Measurements from ENCODE around the gene ADCY4.
A peak's percentile ranks its signal among the peaks of the same experiment; 100 is the strongest.
"Not testable (repeated sequence)": the region's sequence is repeated elsewhere in the genome, so short reads cannot be mapped to it uniquely, and the experiment has no call there.

Gene ADCY4

GRCh38 chr14:24337824-24338175 is 2.9 kb upstream of the ADCY4 start:
- no peak for DNase-seq

DNA sequence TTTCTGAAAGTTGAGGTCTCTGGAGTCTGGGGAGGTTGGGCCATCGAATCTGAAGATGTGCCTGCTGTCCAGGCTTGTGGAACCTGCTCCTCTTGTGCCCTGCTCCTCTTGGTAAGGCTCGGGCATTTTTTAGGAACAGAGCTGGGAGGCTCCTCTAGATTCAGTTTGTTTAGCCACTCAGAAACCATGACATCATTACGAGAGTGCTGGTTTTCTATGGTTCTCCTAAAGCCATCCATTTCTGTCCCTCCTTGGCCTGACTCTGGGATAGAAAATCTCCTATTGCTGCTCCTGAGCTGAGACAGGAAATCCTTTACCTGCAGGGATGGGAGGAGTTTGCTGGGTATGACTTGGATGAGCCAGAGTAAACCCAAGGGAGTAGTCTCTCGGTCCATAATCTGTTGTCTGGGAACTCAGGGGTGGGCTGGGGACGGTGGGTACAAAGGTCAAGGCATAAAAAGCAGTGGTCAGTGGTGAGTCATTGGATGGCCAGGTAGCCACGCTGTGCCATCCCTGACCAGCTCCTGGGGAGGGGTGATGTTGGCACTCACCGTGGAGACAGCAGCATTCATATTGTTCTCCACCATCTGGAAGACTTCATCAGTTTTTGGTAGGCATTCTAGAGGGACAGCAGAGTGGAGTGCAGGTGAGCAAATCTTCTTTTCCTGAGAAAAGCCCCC is 2.4 kb upstream of the ADCY4 start:
- DNase-seq: no peak

- no peak for DNase-seq
Measured at GRCh38 chr14:24335461-24336171, 745 bp upstream of the ADCY4 start.

DNA sequence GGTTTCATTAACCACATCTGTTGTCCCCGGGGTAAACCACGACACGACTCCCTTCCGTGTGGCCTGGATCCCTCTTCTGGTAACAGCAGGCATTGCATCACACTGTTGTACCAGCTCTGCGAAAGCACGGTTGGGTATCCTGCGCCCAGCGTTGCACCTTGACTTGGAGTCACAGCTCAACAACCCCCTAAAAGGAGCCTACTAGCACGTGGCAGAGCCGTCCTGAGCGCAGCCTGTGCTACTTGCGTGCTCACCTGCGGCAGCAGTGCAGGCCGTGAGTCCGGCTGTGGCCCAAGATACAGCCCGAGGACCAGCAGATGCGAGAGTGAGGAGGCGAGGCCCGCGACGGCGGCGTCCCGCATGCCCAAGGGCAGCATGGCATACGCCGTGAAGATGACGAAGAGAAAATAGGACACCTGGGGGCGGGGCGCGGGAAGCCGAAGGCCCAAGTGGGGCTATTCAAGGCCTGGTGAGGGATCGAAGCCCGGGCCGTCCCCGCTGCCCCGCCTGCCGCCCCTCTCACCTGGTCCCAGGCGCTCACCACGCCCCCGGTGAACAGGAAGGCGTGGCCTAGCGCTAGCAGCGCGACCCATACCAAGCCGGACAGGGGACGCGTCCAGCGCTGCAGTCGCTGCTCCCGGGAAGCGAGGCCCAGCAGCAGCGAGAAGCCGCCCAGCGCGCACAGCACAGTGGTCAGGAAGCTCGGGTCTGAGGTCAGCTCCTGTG is 2.4 kb downstream of the ADCY4 start:
- peak; percentile 92 for DNase-seq

GRCh38 chr14:24331731-24332267 is 3.1 kb downstream of the ADCY4 start:
- no peak for DNase-seq

GRCh38 chr14:24330973-24331674 is 3.7 kb downstream of the ADCY4 start:
- DNase-seq: no peak

- DNase-seq: peak; percentile 80
Measured at GRCh38 chr14:24329736-24330135, 5.1 kb downstream of the ADCY4 start.

DNA sequence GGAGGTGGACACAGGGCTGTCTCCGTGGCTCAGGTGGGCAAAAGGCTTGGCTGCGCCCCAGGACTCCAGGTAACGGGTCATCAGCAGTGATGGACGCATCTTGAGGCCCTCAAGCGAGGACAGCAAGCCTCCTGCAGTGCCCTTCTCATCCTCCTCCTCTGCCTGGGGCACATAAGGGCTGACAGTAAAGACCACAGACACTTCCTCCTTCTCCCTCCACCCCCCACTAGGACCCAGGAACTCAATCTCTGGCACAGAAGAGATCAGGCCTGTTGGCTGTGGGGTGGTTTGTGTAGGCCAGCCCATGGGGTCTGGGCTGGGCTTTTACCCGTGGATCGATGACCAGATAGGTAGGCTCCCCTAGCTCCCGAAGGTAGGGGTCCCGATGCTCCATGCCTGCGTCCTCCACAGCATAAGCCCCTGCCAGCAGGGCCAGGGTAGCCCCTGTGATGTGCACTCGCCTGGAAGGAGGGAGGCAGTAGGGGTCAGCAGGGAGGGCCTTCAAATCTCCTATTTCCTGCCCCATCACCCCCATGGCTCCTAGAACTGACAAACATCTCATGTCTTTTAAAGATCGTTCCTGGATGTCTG is 5.7 kb downstream of the ADCY4 start:
- DNase-seq: no peak

DNA sequence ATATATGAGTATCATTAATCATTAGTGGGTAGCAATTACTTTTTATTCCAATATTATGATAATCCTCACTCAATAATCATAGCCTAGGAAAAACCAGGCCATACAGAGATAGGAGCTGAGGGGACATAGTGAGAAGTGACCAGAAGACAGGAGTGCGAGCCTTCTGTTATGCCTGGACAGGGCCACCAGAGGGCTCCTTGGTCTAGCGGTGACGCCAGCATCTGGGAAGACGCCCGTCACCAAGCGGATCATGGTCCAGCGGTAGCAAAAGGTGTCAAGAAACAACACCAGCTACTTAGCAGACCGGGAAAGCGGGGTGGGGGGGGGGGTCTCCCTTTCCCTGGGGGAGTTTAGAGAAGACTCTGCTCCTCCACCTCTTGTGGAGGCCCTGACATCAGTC is 7.0 kb downstream of the ADCY4 start:
- DNase-seq: not testable (repeated sequence)

- no peak for DNase-seq
Measured at GRCh38 chr14:24327303-24327702, 7.6 kb downstream of the ADCY4 start.

DNA sequence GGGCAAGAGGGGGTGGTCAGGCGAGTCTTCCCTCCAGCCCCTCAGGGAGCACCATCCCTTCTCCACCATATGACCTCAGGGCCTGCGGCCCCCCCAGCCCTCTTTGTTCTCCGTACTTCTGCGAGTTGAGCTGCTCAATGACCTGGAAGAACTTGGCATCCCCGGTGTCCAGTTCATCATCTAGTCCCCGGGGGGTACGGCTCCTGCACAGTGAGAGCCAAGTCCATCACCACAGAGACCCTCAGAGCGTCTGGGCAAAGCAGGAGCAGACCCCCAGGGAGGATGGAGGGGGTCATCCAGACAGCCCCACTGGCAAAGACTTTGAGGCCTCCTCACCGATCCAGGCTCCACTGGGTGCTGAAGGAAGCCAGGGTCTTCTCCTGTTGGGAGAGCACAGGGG is 8.9 kb downstream of the ADCY4 start:
- no peak for DNase-seq

DNA sequence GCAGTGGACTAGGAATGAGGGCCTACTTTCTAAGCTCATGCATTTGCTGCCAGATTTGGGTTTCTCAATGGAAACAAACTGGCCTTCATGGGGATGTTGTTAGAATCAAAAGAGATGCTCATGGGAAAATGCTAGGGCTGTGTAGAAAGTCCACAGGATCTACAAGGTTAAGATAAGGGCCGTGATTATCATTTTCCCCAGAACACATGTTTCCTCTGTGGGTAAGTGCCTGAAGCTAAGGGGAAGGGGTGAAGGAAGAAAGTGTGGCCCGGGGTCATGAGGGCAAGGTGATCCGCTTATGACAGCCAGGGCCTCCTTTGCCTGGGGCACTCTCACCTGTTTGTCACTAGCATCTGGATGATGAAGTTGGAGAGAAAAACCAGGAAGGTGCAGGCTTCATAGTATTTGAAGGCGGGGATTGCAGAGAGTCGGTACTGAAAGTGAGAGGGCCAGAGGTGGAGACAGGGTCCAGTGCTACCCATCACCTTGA is 9.8 kb downstream of the ADCY4 start:
- DNase-seq: no peak

GRCh38 chr14:24324024-24324423 is 10.8 kb downstream of the ADCY4 start:
- no peak for DNase-seq

- no peak for DNase-seq
Measured at GRCh38 chr14:24323341-24323740, 11.5 kb downstream of the ADCY4 start.

- DNase-seq: no peak
Measured at GRCh38 chr14:24322672-24323071, 12.2 kb downstream of the ADCY4 start.

GRCh38 chr14:24321212-24321975 is 13.5 kb downstream of the ADCY4 start:
- DNase-seq: no peak

GRCh38 chr14:24317141-24317928 is 17.5 kb downstream of the ADCY4 start:
- DNase-seq: no peak

DNA sequence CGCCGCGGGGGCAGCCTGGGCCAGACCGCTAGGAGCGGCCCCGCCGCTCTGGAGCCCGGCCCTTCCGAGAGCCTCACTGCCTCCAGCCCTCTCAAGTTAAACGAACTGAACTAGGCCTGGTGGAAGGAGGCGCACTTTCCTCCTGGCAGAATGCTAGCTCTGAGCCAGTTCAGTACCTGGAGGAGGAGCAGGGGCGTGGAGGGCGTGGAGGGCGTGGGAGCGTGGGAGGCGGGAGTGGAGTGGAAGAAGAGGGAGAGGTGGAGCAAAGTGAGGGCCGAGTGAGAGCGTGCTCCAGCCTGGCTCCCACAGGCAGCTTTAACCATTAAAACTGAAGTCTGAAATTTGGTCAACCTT is 18.3 kb downstream of the ADCY4 start:
- no peak for DNase-seq

DNA sequence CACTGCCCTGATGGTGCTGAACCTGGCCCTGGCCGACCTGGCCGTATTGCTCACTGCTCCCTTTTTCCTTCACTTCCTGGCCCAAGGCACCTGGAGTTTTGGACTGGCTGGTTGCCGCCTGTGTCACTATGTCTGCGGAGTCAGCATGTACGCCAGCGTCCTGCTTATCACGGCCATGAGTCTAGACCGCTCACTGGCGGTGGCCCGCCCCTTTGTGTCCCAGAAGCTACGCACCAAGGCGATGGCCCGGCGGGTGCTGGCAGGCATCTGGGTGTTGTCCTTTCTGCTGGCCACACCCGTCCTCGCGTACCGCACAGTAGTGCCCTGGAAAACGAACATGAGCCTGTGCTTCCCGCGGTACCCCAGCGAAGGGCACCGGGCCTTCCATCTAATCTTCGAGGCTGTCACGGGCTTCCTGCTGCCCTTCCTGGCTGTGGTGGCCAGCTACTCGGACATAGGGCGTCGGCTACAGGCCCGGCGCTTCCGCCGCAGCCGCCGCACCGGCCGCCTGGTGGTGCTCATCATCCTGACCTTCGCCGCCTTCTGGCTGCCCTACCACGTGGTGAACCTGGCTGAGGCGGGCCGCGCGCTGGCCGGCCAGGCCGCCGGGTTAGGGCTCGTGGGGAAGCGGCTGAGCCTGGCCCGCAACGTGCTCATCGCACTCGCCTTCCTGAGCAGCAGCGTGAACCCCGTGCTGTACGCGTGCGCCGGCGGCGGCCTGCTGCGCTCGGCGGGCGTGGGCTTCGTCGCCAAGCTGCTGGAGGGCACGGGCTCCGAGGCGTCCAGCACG is 18.9 kb downstream of the ADCY4 start:
- DNase-seq: no peak

DNA sequence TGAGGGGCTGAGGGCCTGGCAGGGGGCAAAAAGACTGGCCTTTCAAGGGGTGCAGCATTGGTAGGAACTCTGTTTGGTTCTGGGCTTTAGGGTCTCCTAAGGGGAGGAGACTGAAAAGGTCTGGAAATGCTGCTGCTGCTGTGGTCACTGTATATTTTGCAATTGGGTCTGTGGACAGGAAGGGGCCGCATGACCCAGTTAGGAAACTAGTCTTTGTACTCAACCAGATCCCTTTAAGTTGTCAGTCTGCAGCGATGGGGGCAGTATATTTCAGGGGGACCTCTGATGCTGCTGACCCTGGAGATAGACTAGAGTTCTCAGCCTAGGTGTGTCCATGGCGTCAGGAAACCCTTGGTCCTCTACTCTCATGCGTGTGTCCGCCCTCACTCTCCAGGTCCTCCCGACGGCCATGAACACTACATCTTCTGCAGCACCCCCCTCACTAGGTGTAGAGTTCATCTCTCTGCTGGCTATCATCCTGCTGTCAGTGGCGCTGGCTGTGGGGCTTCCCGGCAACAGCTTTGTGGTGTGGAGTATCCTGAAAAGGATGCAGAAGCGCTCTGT is 19.5 kb downstream of the ADCY4 start:
- no peak for DNase-seq
